Activated T-cell treated with anti-CD3 and anti-CD28 coated beads, Interleukin-2, amount 50 U/mL, for 4 hours (primary cell): ENCODE data around the gene ZNF516. TPM values are rescaled to one million over a fixed set of nuclear protein-coding genes. Genes with fewer than 3 reads are reported as not detected.

Experiments
- ATAC-seq, 2 donors: fragments of 200-7000 bp; cut with Tn5 transposase; one replicate each; pipeline ENCODE4 v1.10.0; 2021
- DNase-seq: peaks from one replicate; pipeline ENCODE4 v3.0.0-alpha.2; 2020
- H3K27me3 Mint-ChIP-seq: one replicate; pipeline ENCODE4 v1.8.0; 2021; ENCODE audit warnings: low read depth, mixed read lengths
- H3K36me3 Mint-ChIP-seq: one replicate; pipeline ENCODE4 v1.8.0; 2022; ENCODE audit warnings: mixed read lengths; ENCODE audit not compliant: insufficient read depth
- H3K4me1 Mint-ChIP-seq: one replicate; pipeline ENCODE4 v1.8.0; 2021; ENCODE audit warnings: low read depth, mixed read lengths
- H3K4me3 Mint-ChIP-seq: one replicate; pipeline ENCODE4 v1.8.0; 2021; ENCODE audit warnings: mild to moderate bottlenecking, moderate library complexity, mixed read lengths
- H3K9me3 Mint-ChIP-seq: one replicate; pipeline ENCODE4 v1.8.0; 2021; ENCODE audit warnings: mixed read lengths
- total RNA-seq, 3 donors: library from RNA; stranded (reverse); gene quantifications; one replicate each; pipeline ENCODE4 v1.2.1, GENCODE V29; 2021

Gene ZNF516
- total RNA-seq, 3 donors from 2014 or later, result 3.0 to 4.3 (median 4.0) TPM

DNA sequence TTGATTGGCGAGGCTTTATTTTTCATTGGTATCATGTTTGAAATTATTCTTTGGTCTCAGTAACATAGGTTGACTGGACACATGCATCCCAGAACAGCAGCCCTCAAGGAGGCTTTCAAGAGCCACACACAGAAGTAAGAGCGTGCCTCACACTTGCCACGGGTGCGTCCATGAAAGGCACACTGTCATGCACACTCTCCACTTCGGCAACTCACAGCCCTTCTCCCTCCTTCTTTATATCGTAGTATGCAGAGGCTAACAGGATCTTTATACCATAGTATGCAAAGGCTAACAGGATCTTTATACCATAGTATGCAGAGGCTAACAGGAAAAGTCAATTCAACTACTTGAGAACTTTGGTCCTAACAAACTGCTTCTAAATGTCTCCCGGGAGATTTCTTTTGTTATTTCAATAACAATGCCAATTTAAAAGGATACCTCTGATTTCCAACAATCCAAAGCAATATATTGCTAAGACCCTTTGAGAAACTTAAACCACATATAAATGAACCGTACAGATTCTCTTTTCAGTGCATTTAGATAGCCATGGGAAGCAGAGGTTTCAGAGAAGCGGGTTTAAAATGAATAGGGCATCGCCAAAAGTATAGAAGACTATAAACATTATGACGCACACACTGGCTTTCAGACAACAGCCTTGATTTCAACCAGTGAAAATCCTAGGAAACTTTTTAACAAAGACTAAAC is 26.5 kb upstream of the ZNF516 start:
- no peak for ATAC-seq
- DNase-seq, result no peak
- Mint-ChIP-seq H3K4me1 (peaks cover 15% of the 10 kb centered on the region), H3K9me3 (no peaks in the 10 kb centered on the region), H3K4me3 (no peak overlapping the region), H3K36me3 (no peaks in the 10 kb centered on the region), H3K27me3 (peaks cover 37% of the 10 kb centered on the region)

DNA sequence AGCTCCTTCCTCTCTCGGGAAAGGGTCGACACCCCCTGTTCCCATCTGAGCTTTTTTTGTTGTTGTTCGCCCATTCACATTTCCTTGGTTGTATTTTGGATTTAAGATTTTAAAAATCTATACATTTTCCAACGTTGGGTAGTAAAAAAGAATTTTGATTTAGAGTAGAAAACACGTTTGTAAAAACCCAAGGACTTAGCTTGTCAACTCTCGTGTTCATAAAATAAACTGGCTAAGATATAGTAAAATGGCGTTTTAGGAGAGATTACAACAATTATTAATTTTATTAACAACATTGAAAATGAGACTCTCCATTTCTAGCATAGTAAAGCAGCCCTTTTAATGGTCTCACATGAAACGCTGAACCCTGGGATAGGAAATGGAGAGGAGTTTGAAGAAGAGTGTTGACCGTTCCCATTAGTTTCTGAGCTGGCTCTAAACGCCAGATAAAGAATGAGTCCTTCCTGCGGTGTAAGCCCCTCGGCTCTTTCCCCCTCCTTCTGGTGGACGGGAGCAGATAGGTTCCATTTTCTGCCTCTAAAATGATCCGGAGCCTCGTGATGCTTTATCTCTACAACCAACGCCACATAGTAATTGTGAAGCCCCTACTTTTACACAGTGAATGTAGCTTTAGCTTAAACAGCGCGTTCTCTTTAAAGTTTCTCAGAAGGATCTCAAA is 24.0 kb upstream of the ZNF516 start:
- H3K36me3 Mint-ChIP-seq, result no peaks in the 10 kb centered on the region

DNA sequence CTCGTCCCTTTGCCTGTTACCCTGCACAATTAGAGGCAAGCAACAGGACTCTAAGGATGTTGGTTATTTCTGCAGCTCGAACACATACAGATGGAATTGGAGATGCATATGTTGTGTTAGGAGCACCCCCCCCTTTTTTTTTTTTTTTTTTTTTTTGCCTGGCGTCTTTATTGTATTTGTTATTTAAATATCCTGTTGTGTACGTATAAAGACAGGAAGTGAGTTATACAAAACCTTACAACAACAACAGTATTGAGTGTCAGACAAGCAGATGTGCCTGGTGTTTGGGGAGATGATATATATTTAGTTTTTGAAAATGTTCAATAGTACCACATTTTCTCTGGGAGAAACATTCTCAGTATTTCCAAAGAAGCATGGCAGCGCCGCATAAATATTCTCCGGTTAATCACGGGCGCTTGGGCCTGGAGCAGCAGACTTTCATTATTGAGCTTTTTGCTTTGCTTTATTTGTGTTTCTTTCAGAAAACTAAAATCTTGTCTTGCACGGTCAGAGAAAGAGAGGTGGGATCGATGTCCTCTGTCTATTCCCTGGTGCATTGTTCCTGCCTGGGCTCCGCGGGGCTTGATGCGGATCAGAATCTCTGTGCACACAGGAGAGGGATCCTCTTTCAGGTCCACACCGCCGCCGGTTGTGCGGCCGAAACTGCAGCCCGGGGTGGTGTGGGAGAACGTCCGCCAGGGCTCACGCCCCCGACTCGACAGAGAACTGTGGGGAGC is 23.2 kb upstream of the ZNF516 start:
- Mint-ChIP-seq H3K36me3 (no peaks in the 10 kb centered on the region), H3K4me1 (peaks cover 11% of the 10 kb centered on the region), H3K4me3 (peak overlapping the region; percentile 60), H3K9me3 (no peaks in the 10 kb centered on the region), H3K27me3 (peaks cover 32% of the 10 kb centered on the region)
- ATAC-seq (peak in 1 of 2 donors; percentile 30), DNase-seq (no peak)

More for the DNA sequence above, 24.0 kb upstream of the ZNF516 start:
- DNase-seq, result no peak
- peak overlapping the region; percentile 60 for H3K4me3 Mint-ChIP-seq
- peaks cover 11% of the 10 kb centered on the region for H3K4me1 Mint-ChIP-seq
- no peaks in the 10 kb centered on the region for H3K9me3 Mint-ChIP-seq
- ATAC-seq, result no peak
- H3K27me3 Mint-ChIP-seq, result peaks cover 35% of the 10 kb centered on the region

- DNase-seq (no peak), ATAC-seq (no peak)
- H3K27me3 Mint-ChIP-seq, result peaks cover 26% of the 10 kb centered on the region
- H3K9me3 Mint-ChIP-seq, result no peaks in the 10 kb centered on the region
- H3K36me3 Mint-ChIP-seq, result no peaks in the 10 kb centered on the region
- H3K4me3 Mint-ChIP-seq, result no peak overlapping the region
- H3K4me1 Mint-ChIP-seq, result peaks cover 11% of the 10 kb centered on the region
Measured at GRCh38 chr18:76515576-76515975, 20.5 kb upstream of the ZNF516 start.

DNA sequence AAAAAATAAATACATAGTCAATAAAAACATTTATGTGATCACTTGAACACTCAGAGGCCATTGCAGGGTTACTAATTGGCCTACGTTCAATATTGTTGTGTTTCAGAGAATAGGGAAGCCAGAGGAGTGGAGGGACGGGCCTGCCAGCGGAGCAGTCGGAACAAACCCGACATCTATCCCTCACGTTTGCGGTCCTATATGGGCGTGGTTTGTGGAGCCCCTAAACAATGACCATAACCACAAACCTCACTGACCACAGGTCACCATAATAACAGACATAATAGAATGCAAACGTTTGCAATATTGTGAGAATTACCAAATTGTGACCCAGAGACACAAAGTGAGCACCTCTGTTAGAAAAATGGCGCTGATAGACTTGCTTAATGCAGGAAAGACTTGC is 19.5 kb upstream of the ZNF516 start:
- no peak for DNase-seq
- H3K9me3 Mint-ChIP-seq, result no peaks in the 10 kb centered on the region

DNA sequence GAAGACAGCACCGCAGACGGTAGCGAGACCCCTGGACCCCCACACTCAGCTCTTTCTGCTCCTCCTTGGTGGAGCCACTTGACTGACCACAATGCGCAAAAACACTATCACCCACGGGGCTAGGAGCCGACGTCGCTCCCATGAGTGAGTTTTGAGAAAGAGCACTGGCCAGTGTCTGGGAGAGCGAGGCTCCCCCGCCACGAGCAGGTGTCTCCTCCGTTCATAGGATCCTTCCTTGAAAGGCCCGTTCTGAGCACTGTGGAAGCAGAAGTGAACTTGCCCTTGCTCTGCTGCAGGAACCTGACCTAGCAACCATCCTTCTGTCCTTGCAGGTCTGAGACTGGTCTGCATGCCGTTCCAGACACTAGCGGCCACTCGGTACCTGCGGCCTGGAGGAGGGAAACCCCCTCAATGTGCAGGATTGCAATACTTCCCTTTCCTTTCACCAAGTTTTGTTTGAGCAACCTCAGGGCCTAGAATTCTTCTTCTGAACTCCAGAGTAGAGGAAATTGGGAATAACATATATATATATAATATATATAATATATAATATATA is 12.9 kb upstream of the ZNF516 start:
- ATAC-seq, result no peak
- no peak for DNase-seq
- Mint-ChIP-seq H3K4me3 (no peak overlapping the region), H3K4me1 (no peaks in the 10 kb centered on the region), H3K9me3 (no peaks in the 10 kb centered on the region), H3K27me3 (peaks cover 4% of the 10 kb centered on the region), H3K36me3 (no peaks in the 10 kb centered on the region)

More for the DNA sequence above, 19.5 kb upstream of the ZNF516 start:
- Mint-ChIP-seq H3K4me3 (no peak overlapping the region), H3K4me1 (peaks cover 11% of the 10 kb centered on the region), H3K27me3 (peaks cover 27% of the 10 kb centered on the region), H3K36me3 (no peaks in the 10 kb centered on the region)
- ATAC-seq, result no peak

GRCh38 chr18:76506974-76507764 is 12.1 kb upstream of the ZNF516 start:
- ATAC-seq (no peak), DNase-seq (no peak)
- Mint-ChIP-seq H3K27me3 (peaks cover 4% of the 10 kb centered on the region), H3K9me3 (no peaks in the 10 kb centered on the region), H3K36me3 (no peaks in the 10 kb centered on the region), H3K4me3 (no peak overlapping the region), H3K4me1 (no peaks in the 10 kb centered on the region)

DNA sequence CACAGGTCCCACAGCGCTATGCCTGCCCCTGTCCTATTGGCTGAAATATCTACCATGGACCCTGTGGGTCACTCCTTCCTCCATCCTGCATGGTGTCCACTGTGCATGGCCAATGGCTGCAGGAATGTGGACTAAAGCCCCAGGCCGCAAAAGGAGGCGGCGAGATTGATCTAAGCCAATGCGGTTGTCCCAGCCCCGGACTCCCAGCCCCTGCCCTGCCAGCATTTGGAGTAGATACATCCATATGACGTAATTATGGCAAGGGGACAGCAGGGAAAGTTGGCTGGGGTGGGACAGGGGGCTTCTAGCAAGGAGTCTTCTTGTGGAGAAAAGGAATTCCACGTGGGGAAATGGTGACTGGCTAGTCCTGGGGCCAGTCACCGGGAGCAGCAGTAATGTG is 11.4 kb upstream of the ZNF516 start:
- ATAC-seq (no peak), DNase-seq (no peak)
- H3K27me3 Mint-ChIP-seq, result peaks cover 4% of the 10 kb centered on the region
- H3K9me3 Mint-ChIP-seq, result no peaks in the 10 kb centered on the region
- no peaks in the 10 kb centered on the region for H3K4me1 Mint-ChIP-seq
- no peak overlapping the region for H3K4me3 Mint-ChIP-seq
- no peaks in the 10 kb centered on the region for H3K36me3 Mint-ChIP-seq

DNA sequence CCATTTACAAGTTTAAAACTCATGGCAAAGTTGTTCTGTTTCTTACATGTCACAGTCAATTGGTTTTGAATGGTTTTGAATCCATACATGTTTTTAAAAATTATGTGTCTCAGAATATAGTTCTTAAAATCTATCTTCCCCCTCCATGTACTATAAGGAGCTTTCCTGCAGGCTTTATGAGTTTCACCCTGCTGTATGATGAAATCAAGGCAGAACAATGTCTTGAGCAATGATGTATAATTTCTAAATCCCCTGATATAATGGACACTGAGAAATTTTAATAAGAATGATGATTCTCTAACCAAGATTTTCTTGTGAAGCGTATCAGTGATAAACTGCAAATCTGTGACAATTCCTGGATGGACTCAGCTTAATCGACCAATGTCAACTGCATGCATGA is 10.6 kb upstream of the ZNF516 start:
- Mint-ChIP-seq H3K27me3 (peaks cover 4% of the 10 kb centered on the region), H3K4me1 (no peaks in the 10 kb centered on the region), H3K36me3 (no peaks in the 10 kb centered on the region), H3K4me3 (no peak overlapping the region), H3K9me3 (no peaks in the 10 kb centered on the region)
- DNase-seq (no peak), ATAC-seq (no peak)

DNA sequence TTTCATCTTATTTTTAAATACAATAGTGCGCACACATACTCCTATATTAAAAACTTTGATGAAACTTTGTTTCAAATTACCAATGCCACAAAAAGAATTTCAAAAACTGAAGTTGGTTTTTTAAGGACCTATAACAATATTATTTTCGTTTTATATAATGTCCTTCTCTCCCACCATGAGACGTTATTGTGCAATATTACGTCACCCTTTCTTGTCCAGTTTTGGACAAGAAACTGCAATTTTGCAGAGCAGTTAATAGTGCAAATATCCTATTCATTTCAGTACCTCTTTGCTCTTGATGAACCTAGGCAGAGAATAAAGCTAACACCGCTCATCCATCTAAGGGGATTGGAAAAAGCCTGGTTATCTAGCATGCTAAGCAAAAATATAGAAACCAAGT is 9.7 kb upstream of the ZNF516 start:
- no peak overlapping the region for H3K4me3 Mint-ChIP-seq
- H3K36me3 Mint-ChIP-seq, result no peaks in the 10 kb centered on the region
- no peaks in the 10 kb centered on the region for H3K9me3 Mint-ChIP-seq
- ATAC-seq, result no peak
- peaks cover 11% of the 10 kb centered on the region for H3K27me3 Mint-ChIP-seq
- no peak for DNase-seq
- no peaks in the 10 kb centered on the region for H3K4me1 Mint-ChIP-seq

GRCh38 chr18:76503649-76504386 is 8.8 kb upstream of the ZNF516 start:
- no peaks in the 10 kb centered on the region for H3K9me3 Mint-ChIP-seq
- H3K27me3 Mint-ChIP-seq, result peaks cover 10% of the 10 kb centered on the region
- no peaks in the 10 kb centered on the region for H3K36me3 Mint-ChIP-seq
- no peak for ATAC-seq
- no peak overlapping the region for H3K4me3 Mint-ChIP-seq
- H3K4me1 Mint-ChIP-seq, result no peaks in the 10 kb centered on the region
- DNase-seq, result no peak

- H3K36me3 Mint-ChIP-seq, result no peaks in the 10 kb centered on the region
- no peak overlapping the region for H3K4me3 Mint-ChIP-seq
- H3K27me3 Mint-ChIP-seq, result peaks cover 11% of the 10 kb centered on the region
- no peak for DNase-seq
- no peaks in the 10 kb centered on the region for H3K4me1 Mint-ChIP-seq
- no peak for ATAC-seq
- no peaks in the 10 kb centered on the region for H3K9me3 Mint-ChIP-seq
Measured at GRCh38 chr18:76502551-76502950, 7.5 kb upstream of the ZNF516 start.

GRCh38 chr18:76499637-76500340 is 4.7 kb upstream of the ZNF516 start:
- Mint-ChIP-seq H3K27me3 (peaks cover 27% of the 10 kb centered on the region), H3K4me1 (peaks cover 7% of the 10 kb centered on the region), H3K9me3 (no peaks in the 10 kb centered on the region), H3K36me3 (no peaks in the 10 kb centered on the region), H3K4me3 (no peak overlapping the region)
- ATAC-seq, result no peak
- no peak for DNase-seq
